Measurements from ENCODE around the gene TRIM25.

Gene TRIM25

GRCh38 chr17:56925088-56925487, 11.2 kb upstream of the TRIM25 start:
- H3K27me3 ChIP-seq (ENCODE audit: control insufficient read depth, insufficient read depth, low read length): no peaks in the 10 kb centered on the region
- no peaks in the 10 kb centered on the region for H3K4me1 ChIP-seq (ENCODE audit: control insufficient read depth, insufficient read depth, low read length)
- H3K4me3 ChIP-seq (ENCODE audit: low read length): no peak overlapping the region
- no peak overlapping the region for H3K9ac ChIP-seq (ENCODE audit: low read depth, low read length)
- no peak overlapping the region for H3K4me2 ChIP-seq (ENCODE audit: low read length)
- no peaks in the 10 kb centered on the region for H3K9me3 ChIP-seq (replicated peaks; ENCODE audit: low read length)
- H3K36me3 ChIP-seq (ENCODE audit: insufficient read depth, low read length): no peaks in the 10 kb centered on the region

- no peaks in the 10 kb centered on the region for H3K36me3 ChIP-seq (ENCODE audit: insufficient read depth, low read length)
- no peak overlapping the region for H3K4me2 ChIP-seq (ENCODE audit: low read length)
These were observed 5.9 kb upstream of the TRIM25 start for GRCh38 chr17:56919717-56920116.

GRCh38 chr17:56918916-56919315, 5.1 kb upstream of the TRIM25 start:
- Histone ChIP-seq H3K4me1 (ENCODE audit: control insufficient read depth, insufficient read depth, low read length) (peaks cover 14% of the 10 kb centered on the region), H3K4me3 (ENCODE audit: low read length) (no peak overlapping the region)

More at GRCh38 chr17:56919717-56920116, 5.9 kb upstream of the TRIM25 start:
- H3K4me3 ChIP-seq (ENCODE audit: low read length): no peak overlapping the region
- no peaks in the 10 kb centered on the region for H3K27me3 ChIP-seq (ENCODE audit: control insufficient read depth, insufficient read depth, low read length)
- H3K9me3 ChIP-seq (replicated peaks; ENCODE audit: low read length): peaks cover 5% of the 10 kb centered on the region
- no peak overlapping the region for H3K9ac ChIP-seq (ENCODE audit: low read depth, low read length)
- peaks cover 14% of the 10 kb centered on the region for H3K4me1 ChIP-seq (ENCODE audit: control insufficient read depth, insufficient read depth, low read length)

GRCh38 chr17:56917559-56918296, 3.9 kb upstream of the TRIM25 start:
- no peak overlapping the region for H3K4me3 ChIP-seq (ENCODE audit: low read length)
- H3K36me3 ChIP-seq (ENCODE audit: insufficient read depth, low read length): no peaks in the 10 kb centered on the region
- H3K27me3 ChIP-seq (ENCODE audit: control insufficient read depth, insufficient read depth, low read length): no peaks in the 10 kb centered on the region
- H3K9ac ChIP-seq (ENCODE audit: low read depth, low read length): no peak overlapping the region
- peaks cover 5% of the 10 kb centered on the region for H3K9me3 ChIP-seq (replicated peaks; ENCODE audit: low read length)
- H3K4me2 ChIP-seq (ENCODE audit: low read length): no peak overlapping the region
- H3K4me1 ChIP-seq (ENCODE audit: control insufficient read depth, insufficient read depth, low read length): peaks cover 14% of the 10 kb centered on the region

More at GRCh38 chr17:56918916-56919315, 5.1 kb upstream of the TRIM25 start:
- Histone ChIP-seq H3K27me3 (ENCODE audit: control insufficient read depth, insufficient read depth, low read length) (no peaks in the 10 kb centered on the region), H3K9me3 (replicated peaks; ENCODE audit: low read length) (peaks cover 5% of the 10 kb centered on the region), H3K9ac (ENCODE audit: low read depth, low read length) (no peak overlapping the region), H3K36me3 (ENCODE audit: insufficient read depth, low read length) (no peaks in the 10 kb centered on the region), H3K4me2 (ENCODE audit: low read length) (no peak overlapping the region)

GRCh38 chr17:56914581-56915273, 878 bp upstream of the TRIM25 start:
- no peaks in the 10 kb centered on the region for H3K27me3 ChIP-seq (ENCODE audit: control insufficient read depth, insufficient read depth, low read length)
- peaks cover 5% of the 10 kb centered on the region for H3K9me3 ChIP-seq (replicated peaks; ENCODE audit: low read length)
- H3K4me2 ChIP-seq (ENCODE audit: low read length): peak overlapping the region; percentile 94
- H3K4me3 ChIP-seq (ENCODE audit: low read length): peak overlapping the region; percentile 98
- H3K9ac ChIP-seq (ENCODE audit: low read depth, low read length): peak overlapping the region; percentile 94
- H3K36me3 ChIP-seq (ENCODE audit: insufficient read depth, low read length): no peaks in the 10 kb centered on the region
- peaks cover 24% of the 10 kb centered on the region for H3K4me1 ChIP-seq (ENCODE audit: control insufficient read depth, insufficient read depth, low read length)

- Histone ChIP-seq H3K9me3 (replicated peaks; ENCODE audit: low read length) (peaks cover 5% of the 10 kb centered on the region), H3K4me2 (ENCODE audit: low read length) (peak overlapping the region; percentile 94), H3K36me3 (ENCODE audit: insufficient read depth, low read length) (peaks cover 7% of the 10 kb centered on the region), H3K27me3 (ENCODE audit: control insufficient read depth, insufficient read depth, low read length) (no peaks in the 10 kb centered on the region), H3K4me3 (ENCODE audit: low read length) (peak overlapping the region; percentile 98), H3K4me1 (ENCODE audit: control insufficient read depth, insufficient read depth, low read length) (peaks cover 24% of the 10 kb centered on the region), H3K9ac (ENCODE audit: low read depth, low read length) (peak overlapping the region; percentile 94)
These were observed 439 bp downstream of the TRIM25 start for GRCh38 chr17:56913353-56913866.

GRCh38 chr17:56913000-56913311, 893 bp downstream of the TRIM25 start:
- H3K36me3 ChIP-seq (ENCODE audit: insufficient read depth, low read length): peaks cover 11% of the 10 kb centered on the region
- peak overlapping the region; percentile 98 for H3K4me3 ChIP-seq (ENCODE audit: low read length)
- H3K27me3 ChIP-seq (ENCODE audit: control insufficient read depth, insufficient read depth, low read length): no peaks in the 10 kb centered on the region
- H3K4me2 ChIP-seq (ENCODE audit: low read length): peak overlapping the region; percentile 94
- peaks cover 5% of the 10 kb centered on the region for H3K9me3 ChIP-seq (replicated peaks; ENCODE audit: low read length)
- peak overlapping the region; percentile 94 for H3K9ac ChIP-seq (ENCODE audit: low read depth, low read length)
- peaks cover 24% of the 10 kb centered on the region for H3K4me1 ChIP-seq (ENCODE audit: control insufficient read depth, insufficient read depth, low read length)

GRCh38 chr17:56912105-56912999, 1.5 kb downstream of the TRIM25 start:
- peak overlapping the region; percentile 94 for H3K9ac ChIP-seq (ENCODE audit: low read depth, low read length)
- peak overlapping the region; percentile 98 for H3K4me3 ChIP-seq (ENCODE audit: low read length)
- H3K4me1 ChIP-seq (ENCODE audit: control insufficient read depth, insufficient read depth, low read length): peaks cover 24% of the 10 kb centered on the region

GRCh38 chr17:56910509-56911235, 3.2 kb downstream of the TRIM25 start:
- Histone ChIP-seq H3K4me2 (ENCODE audit: low read length) (peak overlapping the region; percentile 52), H3K9me3 (replicated peaks; ENCODE audit: low read length) (no peaks in the 10 kb centered on the region), H3K4me3 (ENCODE audit: low read length) (no peak overlapping the region), H3K9ac (ENCODE audit: low read depth, low read length) (no peak overlapping the region), H3K4me1 (ENCODE audit: control insufficient read depth, insufficient read depth, low read length) (peaks cover 18% of the 10 kb centered on the region), H3K36me3 (ENCODE audit: insufficient read depth, low read length) (peaks cover 31% of the 10 kb centered on the region), H3K27me3 (ENCODE audit: control insufficient read depth, insufficient read depth, low read length) (no peaks in the 10 kb centered on the region)

More at GRCh38 chr17:56912105-56912999, 1.5 kb downstream of the TRIM25 start:
- peaks cover 17% of the 10 kb centered on the region for H3K36me3 ChIP-seq (ENCODE audit: insufficient read depth, low read length)
- H3K4me2 ChIP-seq (ENCODE audit: low read length): peak overlapping the region; percentile 94
- H3K27me3 ChIP-seq (ENCODE audit: control insufficient read depth, insufficient read depth, low read length): no peaks in the 10 kb centered on the region
- H3K9me3 ChIP-seq (replicated peaks; ENCODE audit: low read length): no peaks in the 10 kb centered on the region

- H3K36me3 ChIP-seq (ENCODE audit: insufficient read depth, low read length): peaks cover 31% of the 10 kb centered on the region
- peaks cover 11% of the 10 kb centered on the region for H3K4me1 ChIP-seq (ENCODE audit: control insufficient read depth, insufficient read depth, low read length)
- H3K9me3 ChIP-seq (replicated peaks; ENCODE audit: low read length): no peaks in the 10 kb centered on the region
- peak overlapping the region; percentile 52 for H3K4me2 ChIP-seq (ENCODE audit: low read length)
- H3K27me3 ChIP-seq (ENCODE audit: control insufficient read depth, insufficient read depth, low read length): no peaks in the 10 kb centered on the region
- no peak overlapping the region for H3K4me3 ChIP-seq (ENCODE audit: low read length)
- no peak overlapping the region for H3K9ac ChIP-seq (ENCODE audit: low read depth, low read length)
These were observed 3.9 kb downstream of the TRIM25 start for GRCh38 chr17:56909742-56910508.
